ENCODE measurements around the gene ALDH2. TPM values are rescaled to one million over a fixed set of nuclear protein-coding genes. Genes with fewer than 3 reads are reported as not detected.

ALDH2 gene
- total and polyA plus RNA-seq, 9 of the 15 experiments (the other 6 are each of a cell fraction or from before 2014, with no cell fraction given), result 1.9 to 22.5 (median 12.2) TPM

- TF ChIP-seq MAFK (IDR thresholded peaks at IDR 0.05; ENCODE audit: low read length), result no peak
- no peak for TF ChIP-seq CHD7 (IDR thresholded peaks at IDR 0.05; ENCODE audit: low read depth, low read length)
- no peak for TF ChIP-seq ZBTB12 (CRISPR knock-in tag; IDR thresholded peaks at IDR 0.05)
- no peak for TF ChIP-seq ZNF668 (CRISPR knock-in tag; IDR thresholded peaks at IDR 0.05)
- no peak for TF ChIP-seq ATF1 (CRISPR knock-in tag; IDR thresholded peaks at IDR 0.05)
- 0 out of 2 replicates have a peak, but pooled peaks have one; percentile 14 for TF ChIP-seq ATF1 (tag; IDR thresholded peaks at IDR 0.05)
- TF ChIP-seq CREB1 (IDR thresholded peaks at IDR 0.05), result no peak
- no peak for TF ChIP-seq CREB1 (CRISPR knock-in tag; IDR thresholded peaks at IDR 0.05)
- TF ChIP-seq MECOM (CRISPR knock-in tag; IDR thresholded peaks at IDR 0.05), result no peak
- TF ChIP-seq PBX2 (CRISPR knock-in tag; IDR thresholded peaks at IDR 0.05; ENCODE audit: low read depth), result no peak
- 0 out of 2 replicates have a peak, but pooled peaks have one; percentile 18 for TF ChIP-seq PBX2 (tag; conservative IDR thresholded peaks at IDR 0.05; ENCODE audit: low read depth)
These were observed 46.4 kb downstream of the ALDH2 start (continued) for GRCh38 chr12:111812881-111813741.

Measured in K562 (cell line).